Endothelial cell of umbilical vein (primary cell): ENCODE results near the gene CDYL. TPM values are rescaled to one million over a fixed set of nuclear protein-coding genes. Genes with fewer than 3 reads are reported as not detected.

Experiments used
- BruUV-seq: library from RNA; stranded (reverse); fragments of 400-500 nt; replicated peaks from 2 replicates; lab custom pipeline; 2021; lab: Mats Ljungman, UMichigan
- CTCF ChIA-PET: fragments of 300-600, 350-600 bp; sonication (Branson Sonifier 250); formaldehyde crosslinking; loops from one replicate; lab custom pipeline; 2021; ENCODE audit warnings: antibody characterized with exemption, inconsistent platforms; lab: Charles Lee
- POLR2A ChIA-PET: fragments of 300-600, 350-600 bp; sonication (Branson Sonifier 250); formaldehyde crosslinking; loops from one replicate; lab custom pipeline; 2021; ENCODE audit warnings: antibody characterized with exemption, inconsistent platforms; lab: Charles Lee
- DNase-seq: peaks from one replicate; pipeline ENCODE4 v3.0.0-alpha.2; 2011; ENCODE audit warnings: low read depth, low spot score
- FAIRE-seq: peaks from 2 replicates; lab custom pipeline; 2011; peaks lifted over from hg19 to GRCh38; lab: Jason Lieb, UNC
- H2AFZ ChIP-seq: 2 replicates; pipeline ENCODE4 v1.6.0; 2012; ENCODE audit warnings: low read depth, low read length, control low read depth, inconsistent platforms
- H3K27ac ChIP-seq: 2 replicates; pipeline ENCODE4 v1.5.1; 2011; ENCODE audit warnings: low read depth, mild to moderate bottlenecking, control low read depth, low read length, moderate library complexity; ENCODE audit not compliant: insufficient read depth
- H3K27me3 ChIP-seq, 2 experiments: 2 replicates each; pipeline versions ENCODE4 v1.6.0 to v1.6.1; 2011; ENCODE audit warnings: low read length in 2 of 2, mixed read lengths in 1 of 2; ENCODE audit not compliant: control insufficient read depth in 2 of 2, insufficient read depth in 2 of 2
- H3K36me3 ChIP-seq, 2 experiments: 2 replicates in 1 of 2; 3 replicates in 1 of 2; pipeline ENCODE4 v1.5.1; 2011; ENCODE audit warnings: low read length in 2 of 2, mild to moderate bottlenecking in 1 of 2, moderate library complexity in 1 of 2; ENCODE audit not compliant: control insufficient read depth in 2 of 2, insufficient read depth in 2 of 2; ENCODE audit errors: extremely low read depth in 1 of 2
- H3K4me1 ChIP-seq: 3 replicates; pipeline ENCODE4 v1.5.1; 2011; ENCODE audit warnings: mild to moderate bottlenecking, low read length; ENCODE audit not compliant: control insufficient read depth, insufficient read depth; ENCODE audit errors: extremely low read depth
- H3K4me2 ChIP-seq: 2 replicates; pipeline ENCODE4 v1.6.1; 2011; ENCODE audit warnings: low read length, control low read depth, mixed read lengths; ENCODE audit not compliant: insufficient read depth
- H3K4me3 ChIP-seq, 3 experiments: fragments of 200-600 bp in 1 of 3; sonication (generic), shearing (Covaris generic) in 1 of 3; replicated peaks in 1 of 3; 2 replicates each; pipeline ENCODE4 v1.5.1; 2011 to 2016; ENCODE audit warnings: control low read depth in 3 of 3, low read length in 3 of 3, mild to moderate bottlenecking in 2 of 3, inconsistent platforms in 1 of 3, low read depth in 1 of 3, moderate library complexity in 1 of 3; ENCODE audit not compliant: insufficient read depth in 1 of 3
- H3K79me2 ChIP-seq: 2 replicates; pipeline ENCODE4 v1.6.0; 2012; ENCODE audit warnings: low read length, inconsistent platforms; ENCODE audit not compliant: control insufficient read depth, insufficient read depth
- H3K9ac ChIP-seq: replicated peaks from 2 replicates; pipeline ENCODE3; 2011; ENCODE audit warnings: low read length, control low read depth; ENCODE audit not compliant: insufficient read depth; ENCODE audit errors: extremely low read depth
- H3K9me1 ChIP-seq: replicated peaks from 3 replicates; pipeline ENCODE4 v1.6.0; 2011; ENCODE audit warnings: mild to moderate bottlenecking, low read length; ENCODE audit not compliant: control insufficient read depth, insufficient read depth; ENCODE audit errors: extremely low read depth
- H3K9me3 ChIP-seq: replicated peaks from 2 replicates; pipeline ENCODE4 v1.5.1; 2012; ENCODE audit warnings: low read length, inconsistent platforms; ENCODE audit not compliant: control insufficient read depth, insufficient read depth
- H4K20me1 ChIP-seq: replicated peaks from 2 replicates; pipeline ENCODE3; 2011; ENCODE audit warnings: mild to moderate bottlenecking, low read length; ENCODE audit not compliant: control insufficient read depth, insufficient read depth; ENCODE audit errors: extremely low read depth
- MYC ChIP-seq: IDR thresholded peaks from one replicate; pipeline ENCODE4 v1.6.1; 2011; ENCODE audit warnings: mild to moderate bottlenecking, low read depth, low read length
- dilution Hi-C: fragments of 300-500 bp; cut with MboI; formaldehyde crosslinking; loops from one replicate; pipeline ENCODE4 v1.15.0; 2019; ENCODE audit warnings: low sequenced_read_pairs; ENCODE audit not compliant: extremely low pct_ligation_motif_present
- intact Hi-C: fragments of 100-400 bp; cut with micrococcal nuclease; formaldehyde crosslinking; loops from one replicate; pipeline ENCODE4 v1.10.0; 2022
- polyA plus RNA-seq, 4 experiments: library from polyadenylated mRNA; depleted of rRNA in 3 of 4; stranded (reverse) in 3 of 4; unstranded in 1 of 4; fragments of >200 nt; gene quantifications; 2 replicates each; pipeline versions ENCODE4 v1.2.1 to v1.2.3, GENCODE V29; 2011 to 2012; ENCODE audit warnings: missing spikeins in 1 of 4
- total RNA-seq: library from RNA; stranded (reverse); gene quantifications from 2 replicates; pipeline ENCODE4 v1.2.3, GENCODE V29; 2021
- TF ChIP-seq, protein P1 (sequence below), 2 donors: IDR thresholded peaks; 1 replicate in 1 of 2; 2 replicates in 1 of 2; pipeline ENCODE4 v1.5.1; 2011; ENCODE audit warnings: low read length in 2 of 2, mild to moderate bottlenecking in 2 of 2, moderate library complexity in 2 of 2, control low read depth in 1 of 2, inconsistent platforms in 1 of 2, low read depth in 1 of 2; ENCODE audit not compliant: insufficient read depth in 1 of 2; ENCODE audit errors: extremely low read depth in 1 of 2

The CDYL gene
- total and polyA plus RNA-seq, 2 donors (not counting 3 experiments of a cell fraction or from before 2014, with no cell fraction given) = 10.2 to 35.6 TPM

DNA sequence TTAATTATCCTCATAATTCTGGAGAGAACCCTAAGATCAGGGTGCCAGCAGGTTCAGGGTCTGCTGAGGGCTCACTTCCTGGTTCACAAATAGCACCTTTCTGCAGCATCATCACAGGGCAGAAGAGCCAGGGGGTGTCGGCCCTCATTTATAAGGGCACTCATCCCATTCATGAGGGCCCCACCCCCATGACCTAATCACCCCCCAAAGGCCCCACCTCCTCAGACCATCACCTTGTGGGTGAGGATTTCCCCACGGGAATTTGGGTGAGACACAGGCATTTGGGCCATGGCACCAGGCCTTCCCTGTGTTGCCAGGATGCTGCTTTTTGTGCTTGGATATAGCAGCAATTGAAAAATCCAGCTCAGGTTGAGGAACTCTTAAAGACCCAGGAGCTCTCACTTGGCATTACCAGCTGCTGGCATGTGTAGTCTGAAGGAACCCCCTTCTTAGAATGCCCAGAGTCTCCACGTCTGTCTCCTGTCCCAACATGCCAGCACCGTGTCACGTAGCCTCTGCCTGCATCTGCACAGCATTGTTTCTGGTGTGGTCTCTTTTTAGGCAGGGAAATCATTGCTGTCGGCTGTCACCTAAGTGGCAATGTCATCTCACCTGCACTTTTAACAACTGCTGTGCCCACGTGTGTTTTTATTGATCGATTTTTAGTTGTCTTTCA lies 156.2 kb downstream of the CDYL start:
- DNase-seq (no peak), FAIRE-seq (no peak)
- Histone ChIP-seq H3K4me1 (no peaks in the 10 kb centered on the region), H3K27ac (no peak overlapping the region), H2AFZ (no peak overlapping the region), H4K20me1 (no peaks in the 10 kb centered on the region), H3K36me3 (no peaks in the 10 kb centered on the region), H3K27me3 (no peaks in the 10 kb centered on the region), H3K9ac (no peak overlapping the region), H3K9me1 (no peaks in the 10 kb centered on the region), H3K79me2 (peaks cover 2% of the 10 kb centered on the region), H3K4me2 (no peak overlapping the region), H3K4me3 (no peak overlapping the region), H3K9me3 (no peaks in the 10 kb centered on the region)
- dilution Hi-C loops = no loop called here
- TF ChIP-seq MYC = no peak
- TF ChIP-seq, protein P1, sequence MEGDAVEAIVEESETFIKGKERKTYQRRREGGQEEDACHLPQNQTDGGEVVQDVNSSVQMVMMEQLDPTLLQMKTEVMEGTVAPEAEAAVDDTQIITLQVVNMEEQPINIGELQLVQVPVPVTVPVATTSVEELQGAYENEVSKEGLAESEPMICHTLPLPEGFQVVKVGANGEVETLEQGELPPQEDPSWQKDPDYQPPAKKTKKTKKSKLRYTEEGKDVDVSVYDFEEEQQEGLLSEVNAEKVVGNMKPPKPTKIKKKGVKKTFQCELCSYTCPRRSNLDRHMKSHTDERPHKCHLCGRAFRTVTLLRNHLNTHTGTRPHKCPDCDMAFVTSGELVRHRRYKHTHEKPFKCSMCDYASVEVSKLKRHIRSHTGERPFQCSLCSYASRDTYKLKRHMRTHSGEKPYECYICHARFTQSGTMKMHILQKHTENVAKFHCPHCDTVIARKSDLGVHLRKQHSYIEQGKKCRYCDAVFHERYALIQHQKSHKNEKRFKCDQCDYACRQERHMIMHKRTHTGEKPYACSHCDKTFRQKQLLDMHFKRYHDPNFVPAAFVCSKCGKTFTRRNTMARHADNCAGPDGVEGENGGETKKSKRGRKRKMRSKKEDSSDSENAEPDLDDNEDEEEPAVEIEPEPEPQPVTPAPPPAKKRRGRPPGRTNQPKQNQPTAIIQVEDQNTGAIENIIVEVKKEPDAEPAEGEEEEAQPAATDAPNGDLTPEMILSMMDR (IDR thresholded peaks at IDR 0.05; ENCODE audit: extremely low read depth in 1 of 2, insufficient read depth in 1 of 2, low read depth in 1 of 2, low read length in 2 of 2) = no peak
- BruUV-seq = no TSS peak
- CTCF ChIA-PET = interaction anchor here (0.6 to 1.0 kb wide), 2 partner anchors 75 to 722 kb away, joined by 3 read pairs; no protein-coding TSS in a partner anchor
- intact Hi-C loops = loop anchor here (5.0 to 10.0 kb wide), 2 partner anchors 120 to 328 kb away; no protein-coding TSS in a partner anchor
- POLR2A ChIA-PET = no interaction called here

DNA sequence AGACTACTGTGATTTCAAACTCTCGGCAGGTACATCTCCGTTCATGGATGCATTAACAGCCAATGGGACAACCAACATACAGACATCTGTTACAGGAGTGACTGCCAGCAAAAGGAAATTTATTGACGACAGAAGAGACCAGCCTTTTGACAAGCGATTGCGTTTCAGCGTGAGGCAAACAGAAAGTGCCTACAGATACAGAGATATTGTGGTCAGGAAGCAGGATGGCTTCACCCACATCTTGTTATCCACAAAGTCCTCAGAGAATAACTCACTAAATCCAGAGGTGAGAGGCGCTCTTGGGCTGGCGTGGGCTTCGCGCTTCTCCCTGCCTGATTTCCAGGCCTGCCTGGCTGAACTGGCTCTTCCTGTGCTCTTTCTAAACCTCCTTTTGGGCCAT lies 159.3 kb downstream of the CDYL start:
- CTCF ChIA-PET = interaction anchor here (0.7 to 1.1 kb wide), 4 partner anchors 10 to 800 kb away, joined by 3 to 9 read pairs (median 4); partner anchors contain the start of gene ECI2
- no TSS peak for BruUV-seq

More for the DNA sequence above, 159.3 kb downstream of the CDYL start:
- no peaks in the 10 kb centered on the region for H4K20me1 ChIP-seq
- H3K79me2 ChIP-seq = no peaks in the 10 kb centered on the region
- no peaks in the 10 kb centered on the region for H3K9me3 ChIP-seq
- H3K9me1 ChIP-seq = no peaks in the 10 kb centered on the region
- no peaks in the 10 kb centered on the region for H3K27me3 ChIP-seq
- no peak overlapping the region for H3K9ac ChIP-seq
- intact Hi-C loops = loop anchor here (5.0 to 10.0 kb wide), 2 partner anchors 203 to 331 kb away; no protein-coding TSS in a partner anchor
- FAIRE-seq (no peak), DNase-seq (no peak)
- H3K36me3 ChIP-seq = no peaks in the 10 kb centered on the region
- H3K4me2 ChIP-seq = no peak overlapping the region
- H3K4me1 ChIP-seq = no peaks in the 10 kb centered on the region
- H3K27ac ChIP-seq = no peak overlapping the region
- POLR2A ChIA-PET = no interaction called here
- TF ChIP-seq, protein P1 (IDR thresholded peaks at IDR 0.05; ENCODE audit: extremely low read depth in 1 of 2, insufficient read depth in 1 of 2, low read depth in 1 of 2, low read length in 2 of 2) = no peak
- no peak overlapping the region for H3K4me3 ChIP-seq
- no peak overlapping the region for H2AFZ ChIP-seq
- dilution Hi-C loops = no loop called here
